SK-N-SH treated with all-trans-retinoic acid at 6 μM for 48 hours (cell line): ENCODE results near the gene ARL10.

ENCODE experiments used
- ARNTL ChIP-seq: fragments of 450-650 bp; formaldehyde crosslinking; IDR thresholded peaks from 2 replicates; pipeline ENCODE4 v1.5.0; 2020; ENCODE audit warnings: low read depth, mild to moderate bottlenecking, moderate library complexity, borderline replicate concordance
- CREB5 ChIP-seq: fragments of 250-450 bp; sonication (Bioruptor Pico); IDR thresholded peaks from 2 replicates; pipeline ENCODE4 v1.5.1; 2020; ENCODE audit warnings: low read depth, mild to moderate bottlenecking, moderate library complexity
- CSRNP3 ChIP-seq: fragments of 250-450 bp; sonication (Bioruptor Pico); IDR thresholded peaks from 2 replicates; pipeline ENCODE4 v1.5.1; 2021; ENCODE audit warnings: mild to moderate bottlenecking, moderate library complexity
- PATZ1 ChIP-seq: fragments of 250-450 bp; sonication (Bioruptor Pico); IDR thresholded peaks from 2 replicates; pipeline ENCODE4 v1.8.0; 2020; ENCODE audit warnings: mild to moderate bottlenecking, moderate library complexity, borderline replicate concordance
- RARB ChIP-seq: fragments of 250-450 bp; sonication (Bioruptor Pico); IDR thresholded peaks from 2 replicates; pipeline ENCODE4 v1.8.0; 2021; ENCODE audit warnings: mild to moderate bottlenecking, moderate library complexity
- SNAI2 ChIP-seq: fragments of 250-450 bp; sonication (Bioruptor Pico); IDR thresholded peaks from 2 replicates; pipeline ENCODE4 v1.5.0; 2020; ENCODE audit warnings: mild to moderate bottlenecking, moderate library complexity
- ZFP30 ChIP-seq: fragments of 450-650 bp; formaldehyde crosslinking; IDR thresholded peaks from 2 replicates; pipeline ENCODE4 v1.5.0; 2022; ENCODE audit warnings: mild to moderate bottlenecking, moderate library complexity
- ZNF565 ChIP-seq: fragments of 450-650 bp; formaldehyde crosslinking; conservative IDR thresholded peaks from 2 replicates; pipeline ENCODE4 v1.5.0; 2020; ENCODE audit warnings: low read depth, mild to moderate bottlenecking, moderate library complexity

- no peak for TF ChIP-seq CSRNP3
- TF ChIP-seq SNAI2 = no peak
- no peak for TF ChIP-seq RARB (CRISPR knock-in tag)
- TF ChIP-seq ZFP30 = no peak
- TF ChIP-seq CREB5 (CRISPR knock-in tag) = no peak
- TF ChIP-seq PATZ1 (CRISPR knock-in tag) = no peak
- TF ChIP-seq ZNF565 = no peak
- no peak for TF ChIP-seq ARNTL (CRISPR knock-in tag)
Observed at GRCh38 chr5:176352116-176352878, 13.0 kb upstream of the ARL10 start.
